Trophoblast cell (in vitro differentiated cells and primary cell): ENCODE results near the gene TLCD1.

Experiments
- DNase-seq, 2 donors: peaks; one replicate each; pipeline ENCODE4 v3.0.0-alpha.2; 2016
- H2AFZ ChIP-seq: 2 replicates; pipeline ENCODE4 v1.6.1; 2013; ENCODE audit warnings: low read length, moderate library complexity, mild to moderate bottlenecking; ENCODE audit not compliant: insufficient read depth, poor library complexity
- H2AK5ac ChIP-seq: 2 replicates; pipeline ENCODE4 v1.6.1; 2013; ENCODE audit warnings: mild to moderate bottlenecking, low read length
- H2BK120ac ChIP-seq: 2 replicates; pipeline ENCODE4 v1.6.1; 2013; ENCODE audit warnings: low read length, mild to moderate bottlenecking, moderate library complexity; ENCODE audit not compliant: insufficient read depth, poor library complexity
- H2BK12ac ChIP-seq: 2 replicates; pipeline ENCODE4 v1.6.1; 2013; ENCODE audit warnings: mild to moderate bottlenecking, low read length, moderate library complexity
- H2BK5ac ChIP-seq: 2 replicates; pipeline ENCODE4 v1.6.1; 2013; ENCODE audit warnings: low read length, low read depth, moderate library complexity, mild to moderate bottlenecking; ENCODE audit not compliant: poor library complexity
- H3K14ac ChIP-seq: 2 replicates; pipeline ENCODE4 v1.6.1; 2013; ENCODE audit warnings: mild to moderate bottlenecking, low read length
- H3K18ac ChIP-seq: 2 replicates; pipeline ENCODE4 v1.6.1; 2013; ENCODE audit warnings: mild to moderate bottlenecking, low read length
- H3K23ac ChIP-seq: 2 replicates; pipeline ENCODE4 v1.6.1; 2013; ENCODE audit warnings: low read length
- H3K27ac ChIP-seq: 2 replicates; pipeline ENCODE4 v1.5.1; 2013; ENCODE audit warnings: low read depth, mild to moderate bottlenecking, inconsistent platforms, low read length, moderate library complexity
- H3K27me3 ChIP-seq: 2 replicates; pipeline ENCODE4 v1.6.1; 2013; ENCODE audit warnings: inconsistent platforms, mild to moderate bottlenecking, low read length, moderate library complexity; ENCODE audit not compliant: insufficient read depth
- H3K36me3 ChIP-seq, 2 experiments: 1 replicate in 1 of 2; 2 replicates in 1 of 2; pipeline ENCODE4 v1.6.1; 2013; ENCODE audit warnings: low read length in 2 of 2, mild to moderate bottlenecking in 2 of 2, moderate library complexity in 1 of 2; ENCODE audit not compliant: insufficient read depth in 2 of 2, control insufficient read depth in 1 of 2
- H3K4ac ChIP-seq: 2 replicates; pipeline ENCODE4 v1.6.1; 2013; ENCODE audit warnings: low read depth, mild to moderate bottlenecking, low read length, moderate library complexity
- H3K4me1 ChIP-seq, 2 experiments: 1 replicate in 1 of 2; 2 replicates in 1 of 2; pipeline ENCODE4 v1.6.1; 2013; ENCODE audit warnings: low read length in 2 of 2, mild to moderate bottlenecking in 2 of 2, moderate library complexity in 1 of 2; ENCODE audit not compliant: insufficient read depth in 2 of 2, control insufficient read depth in 1 of 2
- H3K4me2 ChIP-seq: 2 replicates; pipeline ENCODE4 v1.6.1; 2013; ENCODE audit warnings: inconsistent platforms, mild to moderate bottlenecking, low read length, moderate library complexity
- H3K4me3 ChIP-seq: 2 replicates; pipeline ENCODE4 v1.5.1; 2013; ENCODE audit warnings: mild to moderate bottlenecking, low read depth, low read length, inconsistent platforms
- H3K79me1 ChIP-seq: one replicate; pipeline ENCODE4 v1.6.1; 2013; ENCODE audit warnings: low read length
- H3K79me2 ChIP-seq: 2 replicates; pipeline ENCODE4 v1.6.1; 2013; ENCODE audit warnings: low read length, mild to moderate bottlenecking; ENCODE audit not compliant: control insufficient read depth, insufficient read depth, poor library complexity
- H3K9ac ChIP-seq: 2 replicates; pipeline ENCODE4 v1.6.1; 2013; ENCODE audit warnings: mild to moderate bottlenecking, low read length
- H3K9me3 ChIP-seq: 2 replicates; pipeline ENCODE4 v1.6.1; 2013; ENCODE audit warnings: low read depth, mild to moderate bottlenecking, control low read depth, inconsistent platforms, low read length; ENCODE audit not compliant: insufficient read depth
- H4K12ac ChIP-seq: 2 replicates; pipeline ENCODE4 v1.6.1; 2013; ENCODE audit warnings: low read depth, mild to moderate bottlenecking, low read length, moderate library complexity
- H4K8ac ChIP-seq: 2 replicates; pipeline ENCODE4 v1.6.1; 2013; ENCODE audit warnings: low read depth, mild to moderate bottlenecking, low read length, moderate library complexity
- H4K91ac ChIP-seq: one replicate; pipeline ENCODE4 v1.6.1; 2013; ENCODE audit warnings: low read depth, mild to moderate bottlenecking, low read length, moderate library complexity
- WGBS: extraction: QIAGEN DNeasy Blood & Tissue Kit; methylation state at CpG from one replicate; pipeline ENCODE4 v1.1.7; 2013; ENCODE audit warnings: missing lambda C conversion rate; ENCODE audit not compliant: insufficient read length, insufficient coverage; ENCODE audit errors: extremely low coverage; 5-methylcytosine and 5-hydroxymethylcytosine counted together

Gene TLCD1

DNA sequence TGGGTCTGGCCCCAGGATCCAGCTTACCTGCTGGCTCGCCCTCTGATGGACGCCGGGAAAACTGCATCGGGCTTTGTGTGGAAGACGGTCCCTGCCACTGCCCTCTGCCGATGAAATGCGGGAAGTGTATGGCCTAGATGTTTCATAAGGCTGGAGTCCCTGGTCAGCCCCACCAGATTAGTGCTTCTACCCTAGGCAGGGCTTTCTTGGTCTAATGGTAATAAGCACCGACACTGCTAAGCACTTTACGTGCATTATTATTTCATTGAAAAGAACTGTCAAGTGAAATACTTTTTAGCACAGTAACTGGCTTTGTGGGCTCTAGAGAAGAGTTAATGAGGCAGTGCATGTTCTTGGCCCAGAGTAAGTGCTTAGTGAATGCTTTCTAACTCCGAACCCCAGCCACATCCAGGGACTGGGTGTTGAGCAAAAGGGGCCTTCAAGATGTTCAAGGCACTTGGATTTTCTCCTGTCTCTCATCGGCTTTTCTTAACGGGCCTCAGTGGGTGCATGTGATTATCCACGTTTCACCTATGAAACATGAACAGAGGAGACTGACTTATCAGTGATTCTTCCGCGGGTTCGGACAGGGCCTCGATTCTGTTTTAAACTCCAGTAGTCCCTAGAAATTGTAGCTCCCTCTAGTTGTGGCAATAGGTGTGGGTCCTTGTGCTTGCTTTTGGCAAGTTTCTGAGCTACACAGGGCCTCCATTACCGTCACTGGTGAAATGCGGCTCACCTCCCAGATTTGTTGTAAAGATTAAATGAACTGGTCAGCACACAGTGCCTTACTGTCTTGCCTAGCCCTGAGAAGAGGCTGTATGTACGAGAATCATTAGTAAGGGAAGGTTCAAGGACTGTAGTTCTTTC lies 24.4 kb upstream of the TLCD1 start:
- no peak overlapping the region for H2AK5ac ChIP-seq
- no peak overlapping the region for H3K14ac ChIP-seq
- H3K4ac ChIP-seq, result peak overlapping the region; percentile 8
- no peak overlapping the region for H2AFZ ChIP-seq
- peak; percentile 93 to 98 for DNase-seq
- H4K91ac ChIP-seq, result no peak overlapping the region
- peaks cover 25% of the 10 kb centered on the region for H3K79me1 ChIP-seq
- no peak overlapping the region for H2BK12ac ChIP-seq
- peaks cover 19% of the 10 kb centered on the region for H3K79me2 ChIP-seq
- H3K9ac ChIP-seq, result no peak overlapping the region
- H2BK5ac ChIP-seq, result no peak overlapping the region
- peaks cover 27 to 29% of the 10 kb centered on the region in 2 experiments for H3K4me1 ChIP-seq
- WGBS, result no CpG with 5 or more reads among the region's 20 CpGs
- H3K27me3 ChIP-seq, result no peaks in the 10 kb centered on the region
- H4K8ac ChIP-seq, result no peak overlapping the region
- H3K9me3 ChIP-seq, result no peaks in the 10 kb centered on the region
- no peak overlapping the region for H2BK120ac ChIP-seq
- H3K4me3 ChIP-seq, result no peak overlapping the region
- no peak overlapping the region for H3K27ac ChIP-seq
- peaks cover 61 to 63% of the 10 kb centered on the region in 2 experiments for H3K36me3 ChIP-seq
- no peak overlapping the region for H3K4me2 ChIP-seq
- H3K23ac ChIP-seq, result no peak overlapping the region
- H3K18ac ChIP-seq, result no peak overlapping the region
- peak overlapping the region; percentile 66 for H4K12ac ChIP-seq

DNA sequence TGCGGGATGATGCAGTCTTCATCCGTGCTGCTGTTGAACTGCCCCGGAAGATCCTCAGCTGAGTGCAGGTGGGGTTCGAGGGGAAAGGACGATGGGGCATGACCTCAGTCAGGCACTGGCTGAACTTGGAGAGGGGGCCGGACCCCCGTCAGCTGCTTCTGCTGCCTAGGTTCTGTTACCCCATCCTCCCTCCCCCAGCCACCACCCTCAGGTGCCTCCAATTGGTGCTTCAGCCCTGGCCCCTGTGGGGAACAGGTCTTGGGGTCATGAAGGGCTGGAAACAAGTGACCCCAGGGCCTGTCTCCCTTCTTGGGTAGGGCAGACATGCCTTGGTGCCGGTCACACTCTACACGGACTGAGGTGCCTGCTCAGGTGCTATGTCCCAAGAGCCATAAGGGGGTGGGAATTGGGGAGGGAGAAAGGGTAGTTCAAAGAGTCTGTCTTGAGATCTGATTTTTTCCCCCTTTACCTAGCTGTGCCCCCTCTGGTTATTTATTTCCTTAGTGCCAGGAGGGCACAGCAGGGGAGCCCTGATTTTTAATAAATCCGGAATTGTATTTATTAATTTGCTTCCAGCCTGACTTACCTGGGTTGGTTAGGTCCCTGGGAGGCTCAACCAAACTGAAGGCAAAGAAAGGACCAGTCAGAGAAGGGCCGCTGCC lies 23.6 kb upstream of the TLCD1 start:
- Histone ChIP-seq H3K18ac (no peak overlapping the region), H2AFZ (no peak overlapping the region), H3K4ac (no peak overlapping the region), H3K14ac (no peak overlapping the region), H3K4me1 (peaks cover 27 to 29% of the 10 kb centered on the region in 2 experiments), H3K27me3 (no peaks in the 10 kb centered on the region), H3K27ac (peak overlapping the region; percentile 21), H3K23ac (no peak overlapping the region), H3K36me3 (peaks cover 61 to 69% of the 10 kb centered on the region in 2 experiments), H3K9me3 (peaks cover 2% of the 10 kb centered on the region), H4K91ac (no peak overlapping the region), H3K79me1 (peaks cover 32% of the 10 kb centered on the region), H4K8ac (no peak overlapping the region), H2AK5ac (no peak overlapping the region), H2BK5ac (no peak overlapping the region), H2BK120ac (no peak overlapping the region), H3K9ac (no peak overlapping the region), H3K79me2 (peaks cover 25% of the 10 kb centered on the region), H2BK12ac (no peak overlapping the region), H3K4me2 (no peak overlapping the region), H3K4me3 (no peak overlapping the region), H4K12ac (no peak overlapping the region)
- WGBS, result no CpG with 5 or more reads among the region's 11 CpGs
- DNase-seq, result no peak

DNA sequence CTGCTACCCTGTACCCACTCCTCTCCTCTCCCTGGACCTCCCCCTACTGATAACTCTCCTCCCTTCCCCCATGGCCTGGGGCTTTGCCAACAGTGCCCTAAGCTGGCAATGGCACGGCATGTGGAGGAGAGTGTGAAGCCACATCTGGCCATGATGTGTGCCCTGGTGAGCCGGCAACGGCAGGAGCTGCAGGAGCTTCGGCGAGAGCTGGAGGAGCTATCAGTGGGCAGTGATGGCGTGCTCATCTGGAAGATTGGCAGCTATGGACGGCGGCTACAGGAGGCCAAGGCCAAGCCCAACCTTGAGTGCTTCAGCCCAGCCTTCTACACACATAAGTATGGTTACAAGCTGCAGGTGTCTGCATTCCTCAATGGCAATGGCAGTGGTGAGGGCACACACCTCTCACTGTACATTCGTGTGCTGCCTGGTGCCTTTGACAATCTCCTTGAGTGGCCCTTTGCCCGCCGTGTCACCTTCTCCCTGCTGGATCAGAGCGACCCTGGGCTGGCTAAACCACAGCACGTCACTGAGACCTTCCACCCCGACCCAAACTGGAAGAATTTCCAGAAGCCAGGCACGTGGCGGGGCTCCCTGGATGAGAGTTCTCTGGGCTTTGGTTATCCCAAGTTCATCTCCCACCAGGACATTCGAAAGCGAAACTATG lies 23.0 kb upstream of the TLCD1 start:
- Histone ChIP-seq H3K79me2 (peaks cover 30% of the 10 kb centered on the region), H2AK5ac (no peak overlapping the region), H3K23ac (no peak overlapping the region), H3K4ac (peak overlapping the region; percentile 19), H3K9me3 (peaks cover 2% of the 10 kb centered on the region), H3K27ac (no peak overlapping the region), H3K18ac (no peak overlapping the region), H2BK120ac (no peak overlapping the region), H3K14ac (no peak overlapping the region), H2BK12ac (no peak overlapping the region), H3K4me1 (peaks cover 27 to 29% of the 10 kb centered on the region in 2 experiments), H3K4me3 (no peak overlapping the region), H2BK5ac (no peak overlapping the region), H3K27me3 (no peaks in the 10 kb centered on the region), H3K4me2 (no peak overlapping the region), H4K8ac (no peak overlapping the region), H4K91ac (no peak overlapping the region), H3K9ac (no peak overlapping the region), H3K36me3 (peaks cover 61 to 69% of the 10 kb centered on the region in 2 experiments), H4K12ac (no peak overlapping the region), H3K79me1 (peaks cover 37% of the 10 kb centered on the region), H2AFZ (no peak overlapping the region)
- no CpG with 5 or more reads among the region's 18 CpGs for WGBS
- peak in 1 of 2 donors; percentile 31 for DNase-seq
